BJ (cell line): ENCODE data around the gene CDK17. TPM values are rescaled to one million over a fixed set of nuclear protein-coding genes. Genes with fewer than 3 reads are reported as not detected.
A peak's percentile ranks its signal among the peaks of the same experiment; 100 is the strongest.

Source experiments
- CTCF ChIA-PET: fragments of 350-600 bp; formaldehyde crosslinking; extraction: SDS; loops from one replicate; lab custom pipeline; 2021; ENCODE audit warnings: antibody characterized with exemption, inconsistent platforms; lab: Yijun Ruan, JAX
- POLR2A ChIA-PET: fragments of 300-600 bp; sonication (Branson Sonifier 250); formaldehyde crosslinking; extraction: SDS; loops from one replicate; lab custom pipeline; 2021; ENCODE audit warnings: antibody characterized with exemption; lab: Charles Lee
- DNase-seq: peaks from one replicate; pipeline ENCODE4 v3.0.0-alpha.2; 2011; ENCODE audit warnings: low read depth
- H3K27me3 ChIP-seq: 2 replicates; pipeline ENCODE4 v1.6.0; 2011; ENCODE audit warnings: low read length; ENCODE audit not compliant: control insufficient read depth, insufficient read depth
- H3K36me3 ChIP-seq: 2 replicates; pipeline ENCODE4 v1.5.1; 2011; ENCODE audit warnings: low read length; ENCODE audit not compliant: control insufficient read depth, insufficient read depth
- H3K4me3 ChIP-seq: 2 replicates; pipeline ENCODE4 v1.5.1; 2011; ENCODE audit warnings: low read depth, mild to moderate bottlenecking, control low read depth, low read length
- CTCF ChIP-seq: IDR thresholded peaks from 2 replicates; pipeline ENCODE4 v1.5.1; 2011; ENCODE audit warnings: low read depth, mild to moderate bottlenecking, control low read depth, inconsistent platforms, low read length, moderate library complexity; ENCODE audit not compliant: insufficient read depth
- polyA plus RNA-seq: library from polyadenylated mRNA; depleted of rRNA; stranded (reverse); fragments of >200 nt; gene quantifications from 2 replicates; pipeline ENCODE4 v1.2.3, GENCODE V29; 2011

Gene CDK17
- polyA plus RNA-seq, 1 experiment = 14.8 TPM

DNA sequence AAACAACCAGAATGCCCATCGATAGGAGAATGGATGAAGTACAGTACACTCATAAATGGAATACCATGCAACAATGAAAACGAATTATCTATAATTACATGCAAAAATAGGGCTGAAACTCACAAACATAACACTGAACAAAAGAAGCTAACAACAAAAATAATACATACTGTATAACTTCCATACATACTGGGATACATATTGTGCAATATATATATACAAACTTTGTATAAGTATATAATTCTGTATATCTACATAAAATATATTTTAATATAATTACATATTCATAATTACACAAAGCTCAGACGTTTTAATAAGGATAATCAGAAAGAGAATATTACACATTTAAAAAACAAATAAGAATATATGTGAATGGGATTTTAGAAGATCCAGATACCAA lies 90.2 kb downstream of the CDK17 start:
- no peaks in the 10 kb centered on the region for H3K36me3 ChIP-seq
- no peak overlapping the region for H3K4me3 ChIP-seq
- ChIA-PET POLR2A (no interaction called here), CTCF (no interaction called here)
- TF ChIP-seq CTCF = no peak
- no peaks in the 10 kb centered on the region for H3K27me3 ChIP-seq
- no peak for DNase-seq

- H3K27me3 ChIP-seq = no peaks in the 10 kb centered on the region
- H3K36me3 ChIP-seq = no peaks in the 10 kb centered on the region
- ChIA-PET POLR2A (no interaction called here), CTCF (interaction anchor here (1.3 kb wide), 1 partner anchor 52 kb away, joined by 3 read pairs; no protein-coding TSS in a partner anchor)
- TF ChIP-seq CTCF = no peak
- DNase-seq = peak; percentile 7
- H3K4me3 ChIP-seq = no peak overlapping the region
Measured at GRCh38 chr12:96308881-96309280, 91.4 kb downstream of the CDK17 start.

DNA sequence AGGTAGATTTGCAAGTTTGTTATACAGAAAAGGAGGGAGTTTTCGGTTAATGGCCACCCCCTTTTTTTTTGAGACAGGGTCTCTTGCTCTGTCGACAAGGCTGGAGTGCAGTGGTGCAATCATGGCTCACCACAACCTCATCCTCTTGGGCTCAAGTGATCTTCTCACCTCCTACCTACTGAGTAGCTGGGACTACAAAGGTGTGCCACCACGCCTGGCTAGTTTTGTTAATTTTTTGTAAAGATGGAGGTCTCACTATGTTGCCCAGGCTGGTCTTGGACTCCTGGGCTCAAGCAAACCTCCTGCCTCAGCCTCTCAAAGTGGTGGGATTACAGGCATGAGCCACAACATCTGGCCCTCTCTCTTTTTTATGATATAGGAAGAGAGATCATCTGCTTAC lies 94.6 kb downstream of the CDK17 start:
- H3K4me3 ChIP-seq = no peak overlapping the region
- no peak for TF ChIP-seq CTCF
- no peak for DNase-seq
- no peaks in the 10 kb centered on the region for H3K27me3 ChIP-seq
- H3K36me3 ChIP-seq = no peaks in the 10 kb centered on the region
- ChIA-PET POLR2A (no interaction called here), CTCF (no interaction called here)

- ChIA-PET POLR2A (no interaction called here), CTCF (interaction anchor here (0.8 kb wide), 1 partner anchor 34 kb away, joined by 3 read pairs; no protein-coding TSS in a partner anchor)
- Histone ChIP-seq H3K27me3 (no peaks in the 10 kb centered on the region), H3K4me3 (no peak overlapping the region), H3K36me3 (no peaks in the 10 kb centered on the region)
- TF ChIP-seq CTCF = no peak
- DNase-seq = no peak
Measured at GRCh38 chr12:96303653-96304052, 96.6 kb downstream of the CDK17 start.

DNA sequence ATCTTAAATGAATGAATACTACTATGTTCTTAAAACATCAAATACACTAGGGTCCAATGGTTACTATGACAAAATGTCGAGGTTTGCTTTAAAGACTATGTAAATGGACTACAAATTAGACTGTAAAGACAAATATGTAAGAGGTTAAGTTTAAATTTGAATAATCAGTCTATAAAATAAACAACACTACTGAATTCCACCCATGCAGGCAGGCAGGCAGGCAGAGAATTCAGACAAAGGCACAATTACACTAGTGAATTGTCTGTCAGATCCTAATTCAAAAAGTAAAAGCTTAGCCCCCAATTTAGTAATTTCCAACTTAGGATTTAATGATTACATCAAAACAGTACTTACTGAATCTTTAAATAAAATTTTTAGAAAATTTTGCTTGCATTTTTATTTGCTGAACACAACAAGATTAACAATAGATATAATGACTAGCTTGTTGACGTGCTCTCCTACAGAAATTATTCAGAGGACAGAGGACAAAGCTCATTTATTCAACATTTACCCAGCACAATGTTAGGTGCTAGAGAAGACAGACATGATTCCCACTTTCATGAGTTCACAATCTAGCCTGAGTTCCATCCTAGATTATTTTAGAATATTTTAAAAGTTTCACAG lies 97.4 kb downstream of the CDK17 start:
- no peak for DNase-seq
- TF ChIP-seq CTCF = no peak
- no peak overlapping the region for H3K4me3 ChIP-seq
- ChIA-PET CTCF (interaction anchor here (0.8 kb wide), 3 partner anchors 11 to 35 kb away, joined by 3 to 5 read pairs (median 3); no protein-coding TSS in a partner anchor), POLR2A (no interaction called here)
- no peaks in the 10 kb centered on the region for H3K36me3 ChIP-seq
- H3K27me3 ChIP-seq = no peaks in the 10 kb centered on the region
